KG1 (cell line): ENCODE measurements around the gene RARRES2.
A peak's percentile ranks its signal among the peaks of the same experiment; 100 is the strongest.
"Not testable (repeated sequence)": the region's sequence is repeated elsewhere in the genome, so short reads cannot be mapped to it uniquely, and the experiment has no call there.

ENCODE experiments used
- DNase-seq: peaks from one replicate; lab custom pipeline; 2025; lab: John Stamatoyannopoulos, UW

RARRES2 gene

GRCh38 chr7:150341263-150342120 is at the start of gene RARRES2:
Gene RARRES2, minus strand, starts transcription at chr7:150341629. Its CDS starts 1,020 bp downstream, at chr7:150340609.
- no peak for DNase-seq

- DNase-seq: no peak
Observed at GRCh38 chr7:150390205-150390604, 48.8 kb upstream of the RARRES2 start.

- DNase-seq: no peak
Observed at GRCh38 chr7:150389532-150389816, 48.0 kb upstream of the RARRES2 start.

- no peak for DNase-seq
Observed at GRCh38 chr7:150388709-150389531, 47.5 kb upstream of the RARRES2 start.

- DNase-seq: no peak
Observed at GRCh38 chr7:150388306-150388705, 46.9 kb upstream of the RARRES2 start.

- not testable (repeated sequence) for DNase-seq
Observed at GRCh38 chr7:150385884-150386283, 44.5 kb upstream of the RARRES2 start.

GRCh38 chr7:150385302-150385723 is 43.9 kb upstream of the RARRES2 start:
- DNase-seq: no peak

GRCh38 chr7:150384406-150385301 is 43.2 kb upstream of the RARRES2 start:
- DNase-seq: no peak

GRCh38 chr7:150383710-150384397 is 42.4 kb upstream of the RARRES2 start:
- DNase-seq: no peak

- DNase-seq: no peak
Observed at GRCh38 chr7:150382844-150383225, 41.4 kb upstream of the RARRES2 start.

- no peak for DNase-seq
Observed at GRCh38 chr7:150382123-150382843, 40.9 kb upstream of the RARRES2 start.

GRCh38 chr7:150381785-150382122 is 40.3 kb upstream of the RARRES2 start:
- no peak for DNase-seq

- no peak for DNase-seq
Observed at GRCh38 chr7:150381096-150381495, 39.7 kb upstream of the RARRES2 start.

GRCh38 chr7:150380463-150380862 is 39.0 kb upstream of the RARRES2 start:
- DNase-seq: no peak

GRCh38 chr7:150379441-150380379 is 38.3 kb upstream of the RARRES2 start:
- no peak for DNase-seq

- peak; percentile 68 for DNase-seq
Observed at GRCh38 chr7:150378853-150379440, 37.5 kb upstream of the RARRES2 start, which contains the start of gene ZNF775. Gene ZNF775, plus strand, starts transcription at chr7:150379330. Its CDS starts 9,141 bp downstream, at chr7:150388471.

GRCh38 chr7:150378115-150378852 is 36.9 kb upstream of the RARRES2 start:
- no peak for DNase-seq

GRCh38 chr7:150377635-150378034 is 36.2 kb upstream of the RARRES2 start:
- no peak for DNase-seq

GRCh38 chr7:150377196-150377595 is 35.8 kb upstream of the RARRES2 start:
- no peak for DNase-seq
